CD4-positive, alpha-beta T cell treated with Interleukin-2 at 100 ng/mL for 4 hours (primary cell): ENCODE data around the gene BOD1.

Experiments
- DNase-seq: peaks from one replicate; pipeline ENCODE4 v3.0.0-alpha.2; 2020; ENCODE audit warnings: low spot score

The BOD1 gene

DNA sequence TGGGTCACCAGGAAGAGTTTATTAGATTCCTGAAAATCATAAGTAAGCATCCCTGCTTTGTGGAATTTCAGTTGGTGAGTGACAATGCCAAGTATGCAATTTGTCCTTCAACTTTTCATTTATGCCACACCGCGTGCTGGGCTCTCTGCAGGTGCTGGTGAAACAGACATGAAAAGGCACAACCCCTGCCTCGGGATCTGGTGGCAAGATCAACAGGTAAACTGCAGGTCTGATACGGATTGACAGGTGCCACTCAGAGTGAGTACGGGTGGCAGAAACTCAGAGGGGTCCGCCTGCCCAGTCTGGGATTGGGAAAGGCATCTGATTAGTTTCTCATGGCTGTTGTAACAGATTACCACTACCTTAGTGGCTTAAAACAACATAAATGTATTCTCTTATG is 40.5 kb downstream of the BOD1 start:
- no peak for DNase-seq

DNA sequence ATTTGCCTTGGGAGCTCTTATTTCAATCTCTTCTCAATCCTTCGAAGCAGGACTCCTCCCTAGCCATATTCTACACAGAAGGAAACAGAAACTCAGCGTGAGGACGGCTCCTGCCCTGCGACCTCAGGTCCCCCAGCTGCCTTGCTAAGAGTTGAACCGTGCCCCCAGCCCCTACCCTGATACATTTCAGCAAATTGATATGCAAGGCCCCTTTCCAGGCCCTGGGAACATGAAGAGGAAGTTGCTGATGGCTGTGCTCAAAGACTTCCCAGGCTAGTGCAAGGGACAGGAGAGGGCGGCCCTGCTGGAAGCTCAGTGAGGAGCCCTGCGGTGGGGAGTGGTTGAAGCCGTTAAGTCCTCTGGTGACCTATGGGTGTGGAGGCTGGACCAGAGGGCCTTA is 41.5 kb downstream of the BOD1 start:
- no peak for DNase-seq

DNA sequence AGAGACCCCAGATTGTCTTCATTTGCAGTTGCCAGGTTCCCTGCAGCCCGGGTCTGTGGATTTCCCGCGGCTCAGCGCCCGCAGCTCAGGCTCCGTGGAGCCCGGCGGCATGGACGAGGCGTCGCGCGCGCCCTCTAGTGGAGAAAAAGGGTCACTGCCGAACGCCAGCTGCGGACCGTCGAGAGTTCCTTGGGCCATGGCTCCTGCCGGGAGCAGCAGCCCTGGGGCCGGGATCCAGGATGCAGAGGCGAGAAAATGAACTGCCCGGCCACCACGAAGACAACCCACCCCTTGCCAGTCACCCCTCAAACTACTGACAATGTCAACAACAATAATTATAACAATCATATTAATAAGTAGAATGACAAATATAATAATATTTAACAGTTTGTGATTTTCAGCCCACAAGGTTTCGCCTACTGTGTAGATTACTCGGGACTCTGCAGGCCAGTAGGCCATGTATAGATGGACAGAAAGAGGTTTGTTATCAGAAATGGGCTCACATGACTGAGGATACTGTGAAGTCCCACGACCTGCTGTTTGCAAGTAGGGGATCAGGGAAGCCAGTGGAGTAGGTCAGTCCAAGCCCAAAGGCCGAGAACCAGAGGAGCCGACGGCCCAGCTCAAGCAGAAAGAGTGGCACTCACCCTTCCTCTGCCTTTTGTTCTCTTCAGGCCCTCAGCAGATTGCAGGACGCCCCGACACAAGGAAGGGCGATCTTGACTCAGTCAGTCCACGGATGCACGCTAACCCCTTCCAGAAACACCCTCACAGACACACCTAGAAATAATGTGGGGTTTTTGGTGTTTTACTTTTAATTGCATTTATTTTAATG is 43.1 kb downstream of the BOD1 start:
- DNase-seq, result peak; percentile 57

DNA sequence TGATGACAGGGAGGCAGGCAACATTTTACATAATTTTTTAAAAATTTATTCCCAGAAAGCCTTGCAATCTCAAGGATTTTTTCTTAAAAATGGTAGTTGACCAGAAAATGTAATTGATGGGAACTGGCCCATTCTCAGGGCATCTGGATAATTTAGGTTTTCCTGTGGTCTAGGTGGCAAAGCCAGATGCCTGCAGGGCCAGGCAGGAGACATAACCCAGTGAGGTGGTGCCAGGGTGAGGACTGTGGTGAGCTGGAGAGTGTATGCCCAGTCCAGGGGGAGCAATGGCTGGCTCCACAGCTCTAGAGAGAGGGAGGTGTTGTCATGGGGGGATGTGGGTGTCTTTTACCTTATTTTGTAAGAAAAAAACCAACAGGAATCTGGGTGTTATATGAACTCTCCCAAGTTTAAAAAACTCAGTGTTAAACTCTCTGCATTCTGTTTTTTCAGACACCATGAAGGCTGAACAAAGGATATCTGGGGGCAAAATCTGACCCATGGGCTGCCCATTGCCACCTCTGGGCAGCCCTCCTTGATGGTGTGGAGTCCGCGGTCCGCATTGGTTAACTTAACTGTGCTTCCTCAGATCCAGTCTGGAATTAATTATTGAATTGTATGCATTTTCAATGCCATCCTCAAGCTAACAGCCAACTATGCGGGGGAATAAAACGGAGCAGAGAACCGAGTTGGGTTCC is 43.9 kb downstream of the BOD1 start:
- DNase-seq, result no peak

DNA sequence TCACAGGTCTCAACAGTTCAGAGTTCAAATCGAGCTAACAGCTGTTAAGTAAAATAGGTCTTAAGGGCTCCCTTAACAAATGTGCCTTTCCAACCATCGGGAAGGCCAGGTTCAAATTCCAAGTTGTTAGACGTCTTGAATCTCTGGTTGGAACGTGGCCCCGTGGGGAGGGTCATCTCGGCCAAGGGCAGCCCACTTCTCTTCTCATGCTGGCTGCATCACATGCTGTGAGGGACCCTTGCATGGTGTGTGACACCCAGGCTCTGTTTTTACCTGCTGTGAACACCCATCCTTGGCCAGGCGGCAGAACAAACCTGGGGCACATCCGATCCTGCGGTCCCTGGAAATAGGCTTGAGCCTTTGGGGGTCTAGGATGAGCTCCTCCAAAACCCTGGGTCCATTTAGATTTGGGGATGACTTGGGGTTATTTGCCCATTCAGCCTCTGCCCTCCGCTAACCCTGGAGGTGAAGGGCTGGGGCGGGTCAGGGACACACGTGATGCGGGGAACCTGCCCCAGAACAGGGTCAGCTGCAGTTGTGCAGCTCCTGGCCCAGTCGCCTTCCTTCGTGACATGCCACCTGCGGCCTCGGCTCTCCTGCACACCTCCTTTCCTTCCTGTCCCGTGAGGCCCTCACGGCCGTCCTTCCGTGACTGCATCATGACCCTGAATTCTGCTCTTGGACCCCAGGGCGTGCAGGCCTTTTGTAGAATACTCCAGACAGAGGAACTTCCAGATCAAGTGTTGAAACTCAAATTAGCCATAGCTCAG is 45.9 kb downstream of the BOD1 start:
- DNase-seq, result no peak

DNA sequence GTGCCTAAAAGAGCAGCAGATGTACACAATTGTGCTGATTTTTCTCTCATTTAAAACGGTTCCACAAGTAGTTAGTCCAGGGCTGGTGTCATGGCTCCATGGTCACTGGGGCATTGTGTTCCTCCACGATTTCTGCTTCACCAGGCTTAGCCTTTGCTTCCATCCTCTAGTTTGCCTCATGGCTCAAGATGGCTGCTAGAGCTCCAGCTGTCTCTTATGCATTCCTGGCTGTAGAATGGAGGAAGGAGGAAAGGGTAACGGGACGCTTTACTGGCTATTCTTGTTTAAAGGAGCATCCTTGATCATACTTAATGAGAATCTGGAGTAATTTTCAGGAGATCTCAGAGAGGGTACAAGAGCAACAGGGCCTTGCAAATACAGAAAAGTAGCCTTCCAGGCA is 47.7 kb downstream of the BOD1 start:
- no peak for DNase-seq

DNA sequence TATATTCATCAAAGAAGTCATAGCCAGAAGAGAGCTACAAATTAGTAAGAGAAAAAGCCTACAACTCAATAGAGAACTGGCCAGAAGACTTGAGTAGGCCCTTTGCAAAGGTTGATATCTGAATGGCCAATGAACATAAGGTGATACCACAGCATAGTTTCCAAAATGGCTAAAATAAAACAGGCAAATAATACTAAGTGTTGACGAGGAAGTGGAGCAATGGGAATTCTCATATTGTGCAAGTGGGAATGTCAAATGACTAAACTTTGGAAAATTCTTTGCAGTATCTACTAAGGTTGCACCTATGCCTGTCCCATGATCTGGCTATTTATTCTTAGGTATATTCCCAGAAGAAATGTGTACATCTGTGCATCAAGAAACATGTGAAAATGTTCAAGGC is 48.3 kb downstream of the BOD1 start:
- no peak for DNase-seq

DNA sequence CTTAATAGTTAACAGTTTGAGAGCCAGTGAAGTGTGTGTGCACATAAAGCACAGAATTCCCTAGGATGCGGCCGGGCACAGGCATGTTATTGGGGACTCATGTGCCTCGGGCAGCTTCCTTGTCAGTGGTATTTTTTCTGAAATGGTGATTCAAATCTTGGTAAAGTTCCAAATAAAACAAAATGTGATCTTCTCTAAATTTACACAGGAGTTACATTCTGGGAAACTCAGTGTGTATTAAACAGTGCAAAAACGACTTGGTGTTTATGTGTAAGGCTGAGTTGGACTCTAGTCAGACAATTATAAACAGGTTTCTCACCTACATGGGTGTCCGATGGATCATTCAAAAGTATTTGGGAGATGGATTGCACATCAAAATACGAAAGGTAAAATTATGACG is 48.9 kb downstream of the BOD1 start:
- DNase-seq, result no peak

DNA sequence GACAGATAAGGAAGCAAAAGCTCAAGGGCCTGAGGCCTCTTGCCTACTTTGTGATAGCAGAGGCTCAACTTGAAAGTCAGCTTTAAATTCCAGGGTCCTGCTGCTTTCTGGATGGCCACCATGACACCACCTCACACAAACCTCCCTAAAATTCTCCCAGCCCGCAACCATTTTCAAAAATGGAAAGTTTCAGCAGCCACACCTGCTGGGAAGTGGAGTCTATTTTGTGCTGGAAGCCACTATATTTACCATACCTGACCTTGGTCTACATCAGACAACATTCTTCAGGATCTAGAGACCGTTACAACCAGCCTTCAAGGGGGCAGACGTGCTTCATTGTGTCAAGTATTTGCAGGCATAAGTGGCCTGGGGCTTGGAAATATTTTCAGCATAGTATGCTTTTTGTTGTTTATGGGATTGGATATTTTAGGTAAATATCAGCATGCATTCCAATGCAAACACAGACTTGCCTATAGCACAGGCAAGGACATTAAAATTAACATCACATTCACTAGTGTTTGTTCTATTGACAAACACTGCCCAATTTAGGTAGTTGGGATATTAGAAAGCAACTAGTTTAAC is 50.9 kb downstream of the BOD1 start:
- DNase-seq, result no peak

DNA sequence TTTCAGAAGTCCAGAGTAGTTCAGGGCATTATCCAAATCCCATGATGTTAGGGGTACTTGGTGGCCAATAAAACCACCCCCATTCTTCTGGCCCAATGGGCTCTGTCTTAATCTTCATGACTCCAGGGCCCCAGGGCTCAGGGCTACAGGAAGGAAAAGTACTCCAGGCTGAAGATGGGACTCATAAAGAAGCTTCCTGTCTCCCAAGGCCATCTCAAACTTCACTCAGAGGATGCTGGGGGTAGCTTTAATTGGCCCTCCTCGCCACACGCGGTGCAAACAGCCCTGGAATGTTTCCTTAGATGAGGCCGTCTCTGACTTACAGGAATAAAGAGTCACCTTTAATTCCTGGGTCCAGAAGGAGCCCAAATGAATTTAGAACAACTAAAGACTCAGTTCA is 52.3 kb downstream of the BOD1 start:
- no peak for DNase-seq

DNA sequence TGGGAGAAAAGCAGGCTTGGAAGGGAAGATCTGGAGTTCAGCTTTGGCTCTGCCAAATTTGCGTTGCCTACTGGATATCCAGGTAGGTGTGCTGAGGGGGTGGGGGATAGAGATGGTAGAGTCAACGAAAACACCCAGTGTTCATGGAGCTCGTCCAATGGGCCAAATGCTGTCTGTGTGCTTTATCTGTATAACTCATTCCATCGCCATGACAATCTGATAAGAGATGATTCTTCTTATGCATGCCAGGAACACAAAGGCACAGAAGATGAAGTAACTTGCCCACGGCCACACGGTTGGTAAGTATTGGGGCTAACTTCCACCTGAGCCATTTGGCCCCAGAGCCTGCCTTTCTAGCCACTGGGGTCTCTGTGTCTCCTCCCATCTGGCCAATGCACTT is 53.2 kb downstream of the BOD1 start:
- DNase-seq, result no peak

DNA sequence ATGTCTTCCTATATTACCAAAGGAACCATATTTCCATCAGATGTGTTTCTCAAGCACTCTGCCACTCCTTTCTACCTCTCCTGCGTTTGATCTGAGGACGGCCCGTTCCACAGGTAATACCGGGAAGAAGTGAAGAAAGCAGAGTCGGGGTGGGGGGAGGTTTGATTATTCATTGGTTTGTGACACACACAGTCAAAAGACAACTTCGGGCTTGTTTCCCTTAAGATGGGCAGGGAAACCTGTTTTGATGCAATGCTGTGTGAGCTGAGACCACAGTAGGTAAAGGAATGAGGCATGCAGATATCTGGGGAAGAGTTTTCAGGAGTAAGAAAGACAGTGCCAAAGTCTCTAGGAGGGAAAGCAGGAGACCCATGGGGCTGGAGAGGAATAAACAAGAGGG is 54.0 kb downstream of the BOD1 start:
- DNase-seq, result no peak
